H1 (cell line): ENCODE results near the gene UTP14C. TPM values are rescaled to one million over a fixed set of nuclear protein-coding genes. Genes with fewer than 3 reads are reported as not detected.

Source experiments
- CTCF ChIA-PET: fragments of 300-600 bp; sonication (Branson Sonifier 250); formaldehyde crosslinking; loops from one replicate; lab custom pipeline; 2021; ENCODE audit not compliant: partially characterized antibody; lab: Charles Lee
- POLR2A ChIA-PET: fragments of 300-600 bp; sonication (Branson Sonifier 250); formaldehyde crosslinking; loops from one replicate; lab custom pipeline; 2021; ENCODE audit warnings: inconsistent platforms; ENCODE audit not compliant: partially characterized antibody; lab: Charles Lee
- DNase-seq, 2 experiments: peaks; one replicate each; pipeline versions ENCODE4 v3.0.0 to v3.0.0-alpha.2; 2010 to 2022; ENCODE audit warnings: low spot score in 2 of 2, low read depth in 1 of 2, mixed read lengths in 1 of 2
- FAIRE-seq: peaks from 2 replicates; lab custom pipeline; 2011; peaks lifted over from hg19 to GRCh38; lab: Jason Lieb, UNC
- H2AFZ ChIP-seq: 2 replicates; pipeline ENCODE4 v1.8.1; 2012; ENCODE audit warnings: low read length, inconsistent platforms
- H2AK5ac ChIP-seq: 2 replicates; pipeline ENCODE4 v1.6.1; 2013; ENCODE audit warnings: low read depth, low read length
- H2BK120ac ChIP-seq: replicated peaks from 2 replicates; pipeline ENCODE3; 2013; ENCODE audit warnings: low read depth, low read length, inconsistent platforms
- H2BK12ac ChIP-seq: 2 replicates; pipeline ENCODE4 v1.6.1; 2013; ENCODE audit warnings: low read depth, low read length
- H2BK15ac ChIP-seq: 2 replicates; pipeline ENCODE4 v1.6.1; 2013; ENCODE audit warnings: low read length
- H2BK20ac ChIP-seq: 2 replicates; pipeline ENCODE4 v1.6.1; 2013; ENCODE audit warnings: low read length
- H2BK5ac ChIP-seq: 2 replicates; pipeline ENCODE4 v1.6.1; 2013; ENCODE audit warnings: low read depth, low read length
- H3K14ac ChIP-seq: 2 replicates; pipeline ENCODE4 v1.6.1; 2013; ENCODE audit warnings: inconsistent platforms; ENCODE audit not compliant: insufficient read length
- H3K18ac ChIP-seq: 2 replicates; pipeline ENCODE4 v1.6.1; 2013; ENCODE audit warnings: low read length; ENCODE audit errors: extremely low read depth
- H3K23ac ChIP-seq: 2 replicates; pipeline ENCODE4 v1.6.1; 2013; ENCODE audit warnings: inconsistent platforms; ENCODE audit not compliant: insufficient read length
- H3K23me2 ChIP-seq: 2 replicates; pipeline ENCODE4 v1.6.1; 2013; ENCODE audit warnings: low read depth, low read length
- H3K27ac ChIP-seq: 2 replicates; pipeline ENCODE4 v1.6.1; 2011; ENCODE audit warnings: low read depth, low read length, inconsistent platforms
- H3K27me3 ChIP-seq, 4 experiments: replicated peaks in 1 of 4; 1 replicate in 1 of 4; 2 replicates in 3 of 4; pipeline versions ENCODE4 v1.6.1 to v1.8.1; 2011 to 2013; ENCODE audit warnings: low read length in 3 of 4, mild to moderate bottlenecking in 3 of 4, inconsistent platforms in 2 of 4, mixed read lengths in 2 of 4, moderate library complexity in 1 of 4; ENCODE audit not compliant: control insufficient read depth in 3 of 4, insufficient read depth in 3 of 4; ENCODE audit errors: extremely low read depth in 1 of 4
- H3K36me3 ChIP-seq, 4 experiments: 2 replicates each; pipeline versions ENCODE4 v1.6.1 to v1.8.1; 2011 to 2013; ENCODE audit warnings: mild to moderate bottlenecking in 4 of 4, low read length in 3 of 4, moderate library complexity in 2 of 4, control low read depth in 1 of 4, inconsistent platforms in 1 of 4; ENCODE audit not compliant: insufficient read depth in 4 of 4, control insufficient read depth in 2 of 4
- H3K4ac ChIP-seq: replicated peaks from 2 replicates; pipeline ENCODE3; 2013; ENCODE audit warnings: low read length, low read depth, mixed read lengths, inconsistent platforms; ENCODE audit not compliant: insufficient read length
- H3K4me1 ChIP-seq, 4 experiments: replicated peaks in 1 of 4; 1 replicate in 1 of 4; 2 replicates in 3 of 4; pipeline versions ENCODE4 v1.6.1 to v1.8.1; 2011 to 2013; ENCODE audit warnings: low read length in 3 of 4, inconsistent platforms in 2 of 4, mixed read lengths in 1 of 4; ENCODE audit not compliant: insufficient read depth in 4 of 4, control insufficient read depth in 3 of 4
- H3K4me2 ChIP-seq, 2 experiments: 2 replicates each; pipeline versions ENCODE4 v1.6.1 to v1.8.1; 2011 to 2013; ENCODE audit warnings: low read depth in 2 of 2, low read length in 2 of 2, control low read depth in 1 of 2, inconsistent platforms in 1 of 2, mild to moderate bottlenecking in 1 of 2; ENCODE audit not compliant: insufficient read depth in 1 of 2
- H3K4me3 ChIP-seq, 4 experiments: fragments of 200-600, 300-600 bp in 1 of 4; sonication (generic), shearing (Covaris generic), sonication (Bioruptor Twin) in 1 of 4; 2 replicates each; pipeline versions ENCODE4 v1.5.1 to v1.8.1; 2011 to 2016; ENCODE audit warnings: low read length in 4 of 4, low read depth in 3 of 4, control low read depth in 2 of 4, inconsistent platforms in 2 of 4, mild to moderate bottlenecking in 2 of 4, mixed read lengths in 1 of 4, moderate library complexity in 1 of 4; ENCODE audit not compliant: insufficient read depth in 2 of 4; ENCODE audit errors: extremely low read depth in 1 of 4
- H3K56ac ChIP-seq: replicated peaks from 2 replicates; pipeline ENCODE3; 2013; ENCODE audit warnings: low read depth, mild to moderate bottlenecking, mixed read lengths, low read length, inconsistent platforms; ENCODE audit not compliant: insufficient read length
- H3K79me1 ChIP-seq: 2 replicates; pipeline ENCODE4 v1.6.1; 2013; ENCODE audit warnings: low read depth, low read length, control low read depth
- H3K79me2 ChIP-seq, 2 experiments: 2 replicates each; pipeline versions ENCODE4 v1.6.1 to v1.8.1; 2012 to 2013; ENCODE audit warnings: low read length in 2 of 2, mild to moderate bottlenecking in 2 of 2, inconsistent platforms in 1 of 2; ENCODE audit not compliant: insufficient read depth in 2 of 2, control insufficient read depth in 1 of 2
- H3K9ac ChIP-seq, 4 experiments: replicated peaks in 1 of 4; 1 replicate in 1 of 4; 2 replicates in 3 of 4; pipeline versions ENCODE4 v1.6.1 to v1.8.1; 2011 to 2013; ENCODE audit warnings: low read depth in 3 of 4, low read length in 3 of 4, control low read depth in 2 of 4, mild to moderate bottlenecking in 2 of 4, moderate library complexity in 2 of 4, inconsistent platforms in 1 of 4; ENCODE audit errors: extremely low read depth in 1 of 4
- H3K9me3 ChIP-seq, 2 experiments: 2 replicates each; pipeline versions ENCODE4 v1.6.1 to v1.8.1; 2012 to 2013; ENCODE audit warnings: mild to moderate bottlenecking in 2 of 2, moderate library complexity in 2 of 2, control low read depth in 1 of 2, inconsistent platforms in 1 of 2, low read depth in 1 of 2, low read length in 1 of 2, mixed read lengths in 1 of 2; ENCODE audit not compliant: insufficient read depth in 2 of 2
- H4K20me1 ChIP-seq, 2 experiments: replicated peaks in 1 of 2; 2 replicates each; pipeline versions ENCODE3 to v1.8.1; 2011 to 2013; ENCODE audit warnings: inconsistent platforms in 2 of 2, low read length in 2 of 2, mild to moderate bottlenecking in 1 of 2; ENCODE audit not compliant: insufficient read depth in 2 of 2, control insufficient read depth in 1 of 2
- H4K5ac ChIP-seq: 2 replicates; pipeline ENCODE4 v1.6.1; 2013; ENCODE audit warnings: low read length, low read depth, mixed read lengths, inconsistent platforms; ENCODE audit not compliant: insufficient read length
- H4K8ac ChIP-seq: 2 replicates; pipeline ENCODE4 v1.8.0; 2013; ENCODE audit warnings: mild to moderate bottlenecking, moderate library complexity, low read length, inconsistent platforms; ENCODE audit not compliant: insufficient read depth; ENCODE audit errors: extremely low read depth
- H4K91ac ChIP-seq: replicated peaks from 2 replicates; pipeline ENCODE3; 2013; ENCODE audit warnings: low read length, mixed read lengths, inconsistent platforms; ENCODE audit not compliant: insufficient read length
- ATF3 ChIP-seq: IDR thresholded peaks from 2 replicates; pipeline ENCODE4 v1.6.1; 2011; ENCODE audit warnings: low read depth, mild to moderate bottlenecking, low read length; ENCODE audit not compliant: insufficient read depth
- CHD1 ChIP-seq: IDR thresholded peaks from 2 replicates; pipeline ENCODE4 v1.6.1; 2012; ENCODE audit warnings: low read depth, low read length, improper control_type of control experiment
- GTF2F1 ChIP-seq: IDR thresholded peaks from 2 replicates; pipeline ENCODE4 v1.6.1; 2012; ENCODE audit warnings: low read depth, low read length, improper control_type of control experiment, borderline replicate concordance
- HDAC2 ChIP-seq, 2 experiments: fragments of 300-600 bp in 1 of 2; sonication (generic) in 1 of 2; IDR thresholded peaks; 2 replicates each; pipeline ENCODE4 v1.6.1; 2011 to 2012; ENCODE audit warnings: low read depth in 2 of 2, low read length in 2 of 2, mild to moderate bottlenecking in 2 of 2, moderate library complexity in 2 of 2, borderline replicate concordance in 1 of 2, inconsistent platforms in 1 of 2
- PHF8 ChIP-seq: fragments of 200-600 bp; sonication (generic); conservative IDR thresholded peaks from 2 replicates; pipeline ENCODE4 v1.7.1; 2012; ENCODE audit warnings: low read depth, mild to moderate bottlenecking, inconsistent platforms, low read length, moderate library complexity
- POLR2AphosphoS5 ChIP-seq: IDR thresholded peaks from 2 replicates; pipeline ENCODE4 v1.6.1; 2011; ENCODE audit warnings: low read depth, low read length
- RBBP5 ChIP-seq: IDR thresholded peaks from 2 replicates; pipeline ENCODE4 v1.7.1; 2012; ENCODE audit warnings: low read depth, mild to moderate bottlenecking, inconsistent platforms, low read length, moderate library complexity, borderline replicate concordance
- RFX5 ChIP-seq: IDR thresholded peaks from 2 replicates; pipeline ENCODE4 v1.6.1; 2011; ENCODE audit warnings: low read depth, low read length, improper control_type of control experiment, borderline replicate concordance
- YY1 ChIP-seq: IDR thresholded peaks from 2 replicates; pipeline ENCODE4 v1.6.1; 2011; ENCODE audit warnings: low read depth, mild to moderate bottlenecking, low read length
- WGBS, 2 experiments: shearing (Covaris generic) in 1 of 2; methylation state at CpG; one replicate each; pipeline versions ENCODE4 v1.1.6 to v1.1.7; 2013 to 2015; ENCODE audit warnings: low lambda C conversion rate in 2 of 2, mixed read lengths in 2 of 2, inconsistent platforms in 1 of 2, low coverage in 1 of 2, missing lambda C conversion rate in 1 of 2; ENCODE audit not compliant: insufficient replicate concordance in 2 of 2, insufficient coverage in 1 of 2, insufficient read length in 1 of 2; ENCODE audit errors: extremely low coverage in 1 of 2, missing lambda C conversion rate in 1 of 2; 5-methylcytosine and 5-hydroxymethylcytosine counted together
- polyA plus RNA-seq, 7 experiments: library from polyadenylated mRNA; depleted of rRNA in 3 of 7; stranded (reverse) in 5 of 7; unstranded in 2 of 7; fragments of >200 nt in 5 of 7; fragments of 200-250 nt in 2 of 7; gene quantifications; 1 replicate in 5 of 7; 2 replicates in 1 of 7; 4 replicates in 1 of 7; pipeline versions ENCODE4 v1.2.1 to v1.2.3, GENCODE V29; 2011 to 2013; ENCODE audit warnings: missing spikeins in 2 of 7, mixed read lengths in 2 of 7
- total RNA-seq: library from RNA; stranded (reverse); fragmentation: NEBNext Ultra II Directional; extraction: Animal tissue kit (Norgen Biotek cat#: 25700); gene quantifications from 2 replicates; pipeline ENCODE4 v1.2.1, GENCODE V29; 2021
- TF ChIP-seq, protein P1 (sequence below): IDR thresholded peaks from 2 replicates; pipeline ENCODE4 v1.6.1; 2012; ENCODE audit warnings: low read length, inconsistent platforms

UTP14C gene
- total and polyA plus RNA-seq, 2 of the 8 experiments (the other 6 are each of a cell fraction or from before 2014, with no cell fraction given): 6.8 to 22.7 TPM

DNA sequence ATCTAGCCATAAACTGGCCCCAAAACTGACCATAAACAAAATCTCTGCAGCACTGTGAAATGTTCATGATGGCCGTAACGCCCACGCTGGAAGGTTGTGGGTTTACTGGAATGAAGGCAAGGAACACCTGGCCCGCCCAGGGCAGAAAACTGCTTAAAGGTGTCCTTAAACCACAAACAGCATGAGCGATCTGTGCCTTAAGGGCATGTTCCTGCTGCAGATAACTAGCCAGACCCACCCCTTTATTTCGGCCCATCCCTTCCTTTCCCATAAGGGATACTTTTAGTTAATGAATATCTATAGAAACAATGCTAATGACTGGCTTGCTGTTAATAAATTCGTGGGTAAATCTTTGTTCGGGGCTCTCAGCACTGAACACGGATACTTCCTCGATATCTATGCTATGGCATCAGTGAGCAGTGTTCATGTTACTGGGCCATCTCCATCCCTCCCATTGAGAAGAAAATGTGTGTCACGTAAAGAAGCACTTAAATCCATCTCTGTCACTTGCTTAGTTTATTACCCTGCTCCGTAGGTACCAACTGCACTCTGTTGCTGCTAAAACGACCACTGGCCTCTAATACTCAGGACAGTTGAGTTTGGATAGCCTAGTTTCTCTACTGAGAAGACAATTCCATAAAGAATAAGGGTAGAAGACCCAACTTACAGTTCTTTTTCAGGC is 18.5 kb upstream of the UTP14C start:
- peaks cover 0 to 9% of the 10 kb centered on the region in 2 experiments for H4K20me1 ChIP-seq
- H2BK15ac ChIP-seq: no peak overlapping the region
- H3K4me1 ChIP-seq: peaks cover 0 to 4% (median under 1%) of the 10 kb centered on the region in 4 experiments; a peak in 3 of 7 replicates
- H3K9me3 ChIP-seq: no peaks in the 10 kb centered on the region
- H4K5ac ChIP-seq: no peak overlapping the region
- H3K18ac ChIP-seq: no peak overlapping the region
- CTCF ChIA-PET: interaction anchor here (0.9 to 1.5 kb wide), 2 partner anchors 61 to 71 kb away, joined by 3 read pairs; no protein-coding TSS in a partner anchor
- POLR2A ChIA-PET: no interaction called here
- H3K23ac ChIP-seq: no peak overlapping the region
- no peak overlapping the region for H4K8ac ChIP-seq
- H2AFZ ChIP-seq: no peak overlapping the region
- no peak overlapping the region for H3K4ac ChIP-seq
- no peak for TF ChIP-seq CHD1
- TF ChIP-seq RFX5: no peak
- TF ChIP-seq RBBP5: no peak
- no peak for TF ChIP-seq YY1
- TF ChIP-seq PHF8: no peak
- TF ChIP-seq HDAC2 (IDR thresholded peaks at IDR 0.05; ENCODE audit: borderline replicate concordance in 1 of 2, low read depth in 2 of 2, low read length in 2 of 2): no peak
- TF ChIP-seq ATF3: no peak
- TF ChIP-seq, protein P1, sequence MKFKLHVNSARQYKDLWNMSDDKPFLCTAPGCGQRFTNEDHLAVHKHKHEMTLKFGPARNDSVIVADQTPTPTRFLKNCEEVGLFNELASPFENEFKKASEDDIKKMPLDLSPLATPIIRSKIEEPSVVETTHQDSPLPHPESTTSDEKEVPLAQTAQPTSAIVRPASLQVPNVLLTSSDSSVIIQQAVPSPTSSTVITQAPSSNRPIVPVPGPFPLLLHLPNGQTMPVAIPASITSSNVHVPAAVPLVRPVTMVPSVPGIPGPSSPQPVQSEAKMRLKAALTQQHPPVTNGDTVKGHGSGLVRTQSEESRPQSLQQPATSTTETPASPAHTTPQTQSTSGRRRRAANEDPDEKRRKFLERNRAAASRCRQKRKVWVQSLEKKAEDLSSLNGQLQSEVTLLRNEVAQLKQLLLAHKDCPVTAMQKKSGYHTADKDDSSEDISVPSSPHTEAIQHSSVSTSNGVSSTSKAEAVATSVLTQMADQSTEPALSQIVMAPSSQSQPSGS: no peak
- TF ChIP-seq GTF2F1: no peak
- TF ChIP-seq POLR2AphosphoS5: no peak
- no peak overlapping the region for H2AK5ac ChIP-seq
- no peak overlapping the region for H3K27ac ChIP-seq
- no peak overlapping the region for H2BK20ac ChIP-seq
- H3K79me2 ChIP-seq: 0 out of 4 replicates have a peak, but pooled peaks cover 0 to 2% of the 10 kb centered on the region in 2 experiments
- FAIRE-seq (no peak), DNase-seq (no peak)
- peaks cover 4% of the 10 kb centered on the region for H3K79me1 ChIP-seq
- no peak overlapping the region for H3K14ac ChIP-seq
- peaks cover 2 to 19% (median 12%) of the 10 kb centered on the region in 4 experiments for H3K27me3 ChIP-seq
- no peak overlapping the region for H3K4me2 ChIP-seq
- H3K4me3 ChIP-seq: no peak overlapping the region
- no peak overlapping the region for H2BK5ac ChIP-seq
- whole genome bisulfite sequencing, 2 experiments: 84% methylated on average over 13 of the region's 13 CpGs; no CpG with 5 or more reads in 1 of the 2 experiments
- H3K36me3 ChIP-seq: no peaks in the 10 kb centered on the region
- H3K9ac ChIP-seq: no peak overlapping the region
- no peak overlapping the region for H2BK120ac ChIP-seq
- H3K23me2 ChIP-seq: peaks cover under 1% of the 10 kb centered on the region; the same call in 1 of the 2 replicates
- no peak overlapping the region for H2BK12ac ChIP-seq
- no peak overlapping the region for H4K91ac ChIP-seq
- no peak overlapping the region for H3K56ac ChIP-seq
